ENCODE data around the gene CFAP53.
A peak's percentile ranks its signal among the peaks of the same experiment; 100 is the strongest.
"Not testable (repeated sequence)": the region's sequence is repeated elsewhere in the genome, so short reads cannot be mapped to it uniquely, and the experiment has no call there.

CFAP53 gene

GRCh38 chr18:50241768-50242167 lies 24.5 kb downstream of the CFAP53 start:
- H3K4me3 Mint-ChIP-seq, H3K9me3 Mint-ChIP-seq, H3K4me1 Mint-ChIP-seq, H3K36me3 Mint-ChIP-seq, H3K27me3 Mint-ChIP-seq, H3K27ac Mint-ChIP-seq: not testable (repeated sequence)

- H3K4me1 Mint-ChIP-seq, result peaks cover 3% of the 10 kb centered on the region
These were observed 26.2 kb downstream of the CFAP53 start for GRCh38 chr18:50240080-50240563.

GRCh38 chr18:50232419-50232818 lies 33.9 kb downstream of the CFAP53 start:
- Mint-ChIP-seq H3K4me1 (no peaks in the 10 kb centered on the region), H3K4me3 (no peak overlapping the region), H3K27ac (no peak overlapping the region), H3K36me3 (no peaks in the 10 kb centered on the region), H3K27me3 (no peaks in the 10 kb centered on the region), H3K9me3 (no peaks in the 10 kb centered on the region)

More at GRCh38 chr18:50240080-50240563, 26.2 kb downstream of the CFAP53 start:
- Mint-ChIP-seq H3K4me3 (no peak overlapping the region), H3K27me3 (peaks cover 6% of the 10 kb centered on the region), H3K9me3 (peaks cover 6% of the 10 kb centered on the region), H3K27ac (no peak overlapping the region), H3K36me3 (peaks cover 7% of the 10 kb centered on the region)

GRCh38 chr18:50231621-50232020 lies 34.7 kb downstream of the CFAP53 start:
- no peaks in the 10 kb centered on the region for H3K27me3 Mint-ChIP-seq
- no peak overlapping the region for H3K27ac Mint-ChIP-seq
- H3K4me3 Mint-ChIP-seq, result no peak overlapping the region
- no peaks in the 10 kb centered on the region for H3K36me3 Mint-ChIP-seq
- H3K9me3 Mint-ChIP-seq, result no peaks in the 10 kb centered on the region
- H3K4me1 Mint-ChIP-seq, result no peaks in the 10 kb centered on the region

GRCh38 chr18:50220249-50220648 lies 46.0 kb downstream of the CFAP53 start:
- Mint-ChIP-seq H3K9me3 (peaks cover 12% of the 10 kb centered on the region), H3K27me3 (peaks cover 14% of the 10 kb centered on the region)
- H3K27ac Mint-ChIP-seq, H3K4me1 Mint-ChIP-seq, H3K36me3 Mint-ChIP-seq, H3K4me3 Mint-ChIP-seq: not testable (repeated sequence)

GRCh38 chr18:50218432-50219197 lies 47.7 kb downstream of the CFAP53 start:
- H3K4me1 Mint-ChIP-seq, result no peaks in the 10 kb centered on the region
- peaks cover 14% of the 10 kb centered on the region for H3K27me3 Mint-ChIP-seq
- H3K4me3 Mint-ChIP-seq, result no peak overlapping the region
- peaks cover 5% of the 10 kb centered on the region for H3K36me3 Mint-ChIP-seq
- H3K27ac Mint-ChIP-seq, result no peak overlapping the region
- peaks cover 12% of the 10 kb centered on the region for H3K9me3 Mint-ChIP-seq

GRCh38 chr18:50209311-50209710 lies 57.0 kb downstream of the CFAP53 start:
- Mint-ChIP-seq H3K4me1 (peaks cover 3% of the 10 kb centered on the region), H3K27me3 (peaks cover 23% of the 10 kb centered on the region), H3K9me3 (no peaks in the 10 kb centered on the region), H3K36me3 (no peaks in the 10 kb centered on the region), H3K27ac (no peak overlapping the region), H3K4me3 (no peak overlapping the region)

GRCh38 chr18:50207722-50208121 lies 58.6 kb downstream of the CFAP53 start:
- Mint-ChIP-seq H3K4me1 (peaks cover 8% of the 10 kb centered on the region), H3K27ac (no peak overlapping the region), H3K4me3 (no peak overlapping the region)

GRCh38 chr18:50203801-50204604 lies 62.3 kb downstream of the CFAP53 start:
- Mint-ChIP-seq H3K27me3 (peaks cover 44% of the 10 kb centered on the region), H3K27ac (no peak overlapping the region), H3K4me1 (peaks cover 8% of the 10 kb centered on the region), H3K36me3 (no peaks in the 10 kb centered on the region), H3K4me3 (no peak overlapping the region), H3K9me3 (peaks cover 11% of the 10 kb centered on the region)

More at GRCh38 chr18:50207722-50208121, 58.6 kb downstream of the CFAP53 start:
- no peaks in the 10 kb centered on the region for H3K9me3 Mint-ChIP-seq
- H3K27me3 Mint-ChIP-seq, result peaks cover 37% of the 10 kb centered on the region
- H3K36me3 Mint-ChIP-seq, result no peaks in the 10 kb centered on the region

GRCh38 chr18:50201476-50202018 lies 64.7 kb downstream of the CFAP53 start:
- Mint-ChIP-seq H3K4me3 (no peak overlapping the region), H3K4me1 (peaks cover 8% of the 10 kb centered on the region), H3K27ac (no peak overlapping the region), H3K36me3 (peaks cover under 1% of the 10 kb centered on the region), H3K9me3 (peaks cover 11% of the 10 kb centered on the region), H3K27me3 (peaks cover 50% of the 10 kb centered on the region)

GRCh38 chr18:50199921-50200320 lies 66.4 kb downstream of the CFAP53 start:
- Mint-ChIP-seq H3K4me3 (no peak overlapping the region), H3K4me1 (peaks cover 14% of the 10 kb centered on the region), H3K27me3 (peaks cover 49% of the 10 kb centered on the region), H3K36me3 (peaks cover 2% of the 10 kb centered on the region), H3K27ac (no peak overlapping the region), H3K9me3 (peaks cover 11% of the 10 kb centered on the region)

GRCh38 chr18:50199346-50199855 lies 66.9 kb downstream of the CFAP53 start:
- H3K27ac Mint-ChIP-seq, result no peak overlapping the region
- no peak overlapping the region for H3K4me3 Mint-ChIP-seq
- peaks cover 2% of the 10 kb centered on the region for H3K36me3 Mint-ChIP-seq
- H3K9me3 Mint-ChIP-seq, result peaks cover 11% of the 10 kb centered on the region
- H3K4me1 Mint-ChIP-seq, result peaks cover 11% of the 10 kb centered on the region
- peaks cover 46% of the 10 kb centered on the region for H3K27me3 Mint-ChIP-seq

- H3K9me3 Mint-ChIP-seq, result peaks cover 11% of the 10 kb centered on the region
- peak overlapping the region; percentile 51 for H3K4me3 Mint-ChIP-seq
- H3K27ac Mint-ChIP-seq, result no peak overlapping the region
- H3K27me3 Mint-ChIP-seq, result peaks cover 41% of the 10 kb centered on the region
- peaks cover 2% of the 10 kb centered on the region for H3K36me3 Mint-ChIP-seq
- H3K4me1 Mint-ChIP-seq, result peaks cover 14% of the 10 kb centered on the region
These were observed 70.0 kb downstream of the CFAP53 start for GRCh38 chr18:50196261-50196660.

- H3K9me3 Mint-ChIP-seq, result peaks cover 6% of the 10 kb centered on the region
- H3K36me3 Mint-ChIP-seq, result peaks cover 2% of the 10 kb centered on the region
- H3K4me1 Mint-ChIP-seq, result peaks cover 14% of the 10 kb centered on the region
- H3K27ac Mint-ChIP-seq, result no peak overlapping the region
- H3K27me3 Mint-ChIP-seq, result peaks cover 41% of the 10 kb centered on the region
- peak overlapping the region; percentile 84 for H3K4me3 Mint-ChIP-seq
These were observed 70.6 kb downstream of the CFAP53 start for GRCh38 chr18:50195689-50196088.

GRCh38 chr18:50194631-50195532 lies 71.4 kb downstream of the CFAP53 start, which contains the start of gene MYO5B:
MYO5B (minus strand) TSS chr18:50195147; CDS start chr18:50194793, 354 bp downstream.
- Mint-ChIP-seq H3K27ac (no peak within 1 kb of the TSS), H3K4me1 (peaks cover 18% of the 10 kb centered on the region), H3K36me3 (peaks cover 2% of the 10 kb centered on the region), H3K4me3 (peak within 1 kb of the TSS; percentile 84), H3K27me3 (peaks cover 39% of the 10 kb centered on the region), H3K9me3 (no peaks in the 10 kb centered on the region)
